D341Med (cell line): ENCODE results near the gene TSEN2.
"Not testable (repeated sequence)": the region's sequence is repeated elsewhere in the genome, so short reads cannot be mapped to it uniquely, and the experiment has no call there.

Experiments used
- DNase-seq: peaks from one replicate; pipeline ENCODE4 v3.0.0; 2012; ENCODE audit warnings: low spot score

The TSEN2 gene

GRCh38 chr3:12484198-12484982 lies at the start of gene TSEN2:
Gene TSEN2 (plus strand): TSS chr3:12484480. CDS start chr3:12489801, 5,321 bp downstream.
- DNase-seq = peak; percentile 99

GRCh38 chr3:12436514-12437220 lies 47.6 kb upstream of the TSEN2 start:
- no peak for DNase-seq

GRCh38 chr3:12437221-12437605 lies 47.1 kb upstream of the TSEN2 start:
- no peak for DNase-seq

- no peak for DNase-seq
Measured at GRCh38 chr3:12437861-12438260, 46.4 kb upstream of the TSEN2 start.

GRCh38 chr3:12438318-12438717 lies 46.0 kb upstream of the TSEN2 start:
- no peak for DNase-seq

- DNase-seq = no peak
Measured at GRCh38 chr3:12439161-12439940, 44.9 kb upstream of the TSEN2 start.

GRCh38 chr3:12440927-12441714 lies 43.2 kb upstream of the TSEN2 start:
- DNase-seq = no peak

GRCh38 chr3:12442654-12443501 lies 41.4 kb upstream of the TSEN2 start:
- DNase-seq = no peak

- no peak for DNase-seq
Measured at GRCh38 chr3:12443781-12444522, 40.3 kb upstream of the TSEN2 start.

- no peak for DNase-seq
Measured at GRCh38 chr3:12444582-12445471, 39.5 kb upstream of the TSEN2 start.

GRCh38 chr3:12445523-12446240 lies 38.6 kb upstream of the TSEN2 start:
- DNase-seq = no peak

GRCh38 chr3:12446298-12446697 lies 38.0 kb upstream of the TSEN2 start:
- no peak for DNase-seq

- DNase-seq = no peak
Measured at GRCh38 chr3:12447075-12447474, 37.2 kb upstream of the TSEN2 start.

GRCh38 chr3:12448404-12449202 lies 35.7 kb upstream of the TSEN2 start:
- not testable (repeated sequence) for DNase-seq

GRCh38 chr3:12449889-12450682 lies 34.2 kb upstream of the TSEN2 start:
- DNase-seq = no peak

GRCh38 chr3:12451481-12451880 lies 32.8 kb upstream of the TSEN2 start:
- DNase-seq = no peak

- no peak for DNase-seq
Measured at GRCh38 chr3:12451960-12452359, 32.3 kb upstream of the TSEN2 start.
